CD4-positive, alpha-beta T cell (primary cell): ENCODE measurements around the gene BCL2. TPM values are rescaled to one million over a fixed set of nuclear protein-coding genes. Genes with fewer than 3 reads are reported as not detected.

Experiments used
- ATAC-seq: fragments of 200-7000 bp; cut with Tn5 transposase; one replicate; pipeline ENCODE4 v1.10.0; 2022; ENCODE audit warnings: mild to moderate bottlenecking; ENCODE audit not compliant: poor library complexity
- CTCF ChIA-PET: fragments of 350-600 bp; sonication (Branson Sonifier 250); formaldehyde crosslinking; loops from one replicate; lab custom pipeline; 2021; ENCODE audit warnings: antibody characterized with exemption, inconsistent platforms; lab: Charles Lee
- POLR2A ChIA-PET: fragments of 350-600 bp; sonication (Branson Sonifier 250); formaldehyde crosslinking; loops from one replicate; lab custom pipeline; 2021; ENCODE audit warnings: antibody characterized with exemption, inconsistent platforms; lab: Charles Lee
- DNase-seq, 14 experiments: peaks; one replicate each; pipeline ENCODE4 v3.0.0-alpha.2; 2013 to 2020; ENCODE audit warnings: mixed read lengths in 2 of 14
- H3K27ac ChIP-seq, 2 donors: one replicate each; pipeline versions ENCODE4 v1.5.1 to v1.7.0; 2013; ENCODE audit warnings: low read length in 2 of 2, low read depth in 1 of 2, mild to moderate bottlenecking in 1 of 2
- H3K27me3 ChIP-seq, 2 experiments: 1 replicate in 1 of 2; 2 replicates in 1 of 2; pipeline versions ENCODE4 v1.6.1 to v1.7.0; 2013; ENCODE audit warnings: low read length in 2 of 2, control low read depth in 1 of 2, mild to moderate bottlenecking in 1 of 2, moderate library complexity in 1 of 2; ENCODE audit not compliant: insufficient read depth in 2 of 2, control insufficient read depth in 1 of 2
- H3K36me3 ChIP-seq: one replicate; pipeline ENCODE4 v1.6.1; 2013; ENCODE audit warnings: low read length, control low read depth; ENCODE audit not compliant: insufficient read depth
- H3K4me1 ChIP-seq: one replicate; pipeline ENCODE4 v1.6.1; 2013; ENCODE audit warnings: low read length, control low read depth; ENCODE audit not compliant: insufficient read depth
- H3K4me3 ChIP-seq: one replicate; pipeline ENCODE4 v1.5.1; 2013; ENCODE audit warnings: mild to moderate bottlenecking, low read length, moderate library complexity
- H3K9me3 ChIP-seq, 2 experiments: 1 replicate in 1 of 2; 2 replicates in 1 of 2; pipeline versions ENCODE4 v1.6.1 to v1.7.0; 2013; ENCODE audit warnings: low read length in 2 of 2, mild to moderate bottlenecking in 2 of 2, control low read depth in 1 of 2, moderate library complexity in 1 of 2; ENCODE audit not compliant: control insufficient read depth in 1 of 2, insufficient read depth in 1 of 2
- H3K27ac Mint-ChIP-seq: one replicate; pipeline ENCODE4 v1.8.0; 2020; ENCODE audit warnings: mixed read lengths
- H3K27me3 Mint-ChIP-seq: one replicate; pipeline ENCODE4 v1.8.0; 2021; ENCODE audit warnings: mixed read lengths
- H3K36me3 Mint-ChIP-seq: one replicate; pipeline ENCODE4 v1.8.0; 2021; ENCODE audit warnings: low read depth, mixed read lengths
- H3K4me1 Mint-ChIP-seq: one replicate; pipeline ENCODE4 v1.8.0; 2021; ENCODE audit warnings: low read depth, mixed read lengths
- H3K4me3 Mint-ChIP-seq: one replicate; pipeline ENCODE4 v1.8.0; 2020; ENCODE audit warnings: mild to moderate bottlenecking, mixed read lengths
- H3K9me3 Mint-ChIP-seq: one replicate; pipeline ENCODE4 v1.8.0; 2020; ENCODE audit warnings: mixed read lengths
- intact Hi-C, 2 experiments: fragments of 100-400 bp; cut with DNase I in 1 of 2; cut with micrococcal nuclease in 1 of 2; formaldehyde crosslinking; loops; one replicate each; pipeline versions ENCODE4 v1.15.1 to v1.9.0; 2023 to 2025; cut with DNase I, micrococcal nuclease
- total RNA-seq, 174 experiments: library from RNA in 2 of 174; stranded (reverse) in 2 of 174; gene quantifications; one replicate each; pipeline ENCODE4 v1.2.3 and lab custom pipeline; 2021 to 2026
- TF ChIP-seq, protein P1 (sequence below): fragments of 200-600 bp; IDR thresholded peaks from one replicate; pipeline ENCODE4 v1.8.0; 2022; ENCODE audit warnings: antibody characterized with exemption, mild to moderate bottlenecking

Gene BCL2
- total RNA-seq, 2 experiments from 2014 or later: 40.1 to 40.3 TPM

DNA sequence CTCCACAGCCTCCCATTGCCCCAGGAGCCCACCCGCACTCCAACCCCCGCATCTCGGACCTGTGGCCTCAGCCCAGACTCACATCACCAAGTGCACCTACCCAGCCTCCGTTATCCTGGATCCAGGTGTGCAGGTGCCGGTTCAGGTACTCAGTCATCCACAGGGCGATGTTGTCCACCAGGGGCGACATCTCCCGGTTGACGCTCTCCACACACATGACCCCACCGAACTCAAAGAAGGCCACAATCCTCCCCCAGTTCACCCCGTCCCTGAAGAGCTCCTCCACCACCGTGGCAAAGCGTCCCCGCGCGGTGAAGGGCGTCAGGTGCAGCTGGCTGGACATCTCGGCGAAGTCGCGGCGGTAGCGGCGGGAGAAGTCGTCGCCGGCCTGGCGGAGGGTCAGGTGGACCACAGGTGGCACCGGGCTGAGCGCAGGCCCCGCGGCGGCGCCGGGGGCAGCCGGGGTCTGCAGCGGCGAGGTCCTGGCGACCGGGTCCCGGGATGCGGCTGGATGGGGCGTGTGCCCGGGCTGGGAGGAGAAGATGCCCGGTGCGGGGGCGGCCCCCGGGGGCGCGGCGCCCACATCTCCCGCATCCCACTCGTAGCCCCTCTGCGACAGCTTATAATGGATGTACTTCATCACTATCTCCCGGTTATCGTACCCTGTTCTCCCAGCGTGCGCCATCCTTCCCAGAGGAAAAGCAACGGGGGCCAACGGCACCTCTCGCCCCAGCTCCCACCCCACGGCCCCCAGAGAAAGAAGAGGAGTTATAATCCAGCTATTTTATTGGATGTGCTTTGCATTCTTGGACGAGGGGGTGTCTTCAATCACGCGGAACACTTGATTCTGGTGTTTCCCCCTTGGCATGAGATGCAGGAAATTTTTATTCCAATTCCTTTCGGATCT is 1.3 kb downstream of the BCL2 start:
- H3K4me1 ChIP-seq: peaks cover 21% of the 10 kb centered on the region

DNA sequence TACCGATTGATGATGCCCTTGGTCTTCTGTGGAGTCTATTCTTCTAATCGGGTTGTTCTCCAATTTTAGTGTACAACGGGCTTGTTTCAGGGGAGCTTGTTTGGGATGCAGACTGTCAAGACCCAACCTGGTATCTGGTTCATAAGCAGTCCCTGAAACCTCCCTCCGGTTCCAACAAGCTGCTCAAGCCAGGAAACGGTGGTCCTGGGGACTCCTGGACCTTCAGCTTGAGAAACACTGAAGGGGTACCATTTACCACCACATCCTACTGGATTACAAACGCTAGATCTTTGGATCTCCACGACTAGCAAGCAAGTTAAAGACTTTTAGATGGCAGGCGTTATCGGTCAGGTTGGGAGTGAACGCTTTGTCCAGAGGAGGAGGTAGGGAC is 2.0 kb downstream of the BCL2 start:
- peaks cover 4% of the 10 kb centered on the region for H3K36me3 ChIP-seq
- ATAC-seq (no peak), DNase-seq (no peak)
- H3K27ac ChIP-seq: peak overlapping the region; percentile 26 to 82
- TF ChIP-seq, protein P1, sequence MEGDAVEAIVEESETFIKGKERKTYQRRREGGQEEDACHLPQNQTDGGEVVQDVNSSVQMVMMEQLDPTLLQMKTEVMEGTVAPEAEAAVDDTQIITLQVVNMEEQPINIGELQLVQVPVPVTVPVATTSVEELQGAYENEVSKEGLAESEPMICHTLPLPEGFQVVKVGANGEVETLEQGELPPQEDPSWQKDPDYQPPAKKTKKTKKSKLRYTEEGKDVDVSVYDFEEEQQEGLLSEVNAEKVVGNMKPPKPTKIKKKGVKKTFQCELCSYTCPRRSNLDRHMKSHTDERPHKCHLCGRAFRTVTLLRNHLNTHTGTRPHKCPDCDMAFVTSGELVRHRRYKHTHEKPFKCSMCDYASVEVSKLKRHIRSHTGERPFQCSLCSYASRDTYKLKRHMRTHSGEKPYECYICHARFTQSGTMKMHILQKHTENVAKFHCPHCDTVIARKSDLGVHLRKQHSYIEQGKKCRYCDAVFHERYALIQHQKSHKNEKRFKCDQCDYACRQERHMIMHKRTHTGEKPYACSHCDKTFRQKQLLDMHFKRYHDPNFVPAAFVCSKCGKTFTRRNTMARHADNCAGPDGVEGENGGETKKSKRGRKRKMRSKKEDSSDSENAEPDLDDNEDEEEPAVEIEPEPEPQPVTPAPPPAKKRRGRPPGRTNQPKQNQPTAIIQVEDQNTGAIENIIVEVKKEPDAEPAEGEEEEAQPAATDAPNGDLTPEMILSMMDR: no peak
- Mint-ChIP-seq H3K27me3 (no peaks in the 10 kb centered on the region), H3K36me3 (peaks cover 26% of the 10 kb centered on the region), H3K9me3 (no peaks in the 10 kb centered on the region), H3K4me3 (peak overlapping the region; percentile 98), H3K27ac (peak overlapping the region; percentile 95), H3K4me1 (peaks cover 75% of the 10 kb centered on the region)
- POLR2A ChIA-PET: interaction anchor here (1.0 to 3.9 kb wide), 26 partner anchors 8 to 223 kb away, joined by 3 to 34 read pairs (median 8); no protein-coding TSS in a partner anchor
- intact Hi-C loops: loop anchor here (1.0 to 10.0 kb wide), 11 partner anchors 8 to 795 kb away; partner anchors contain the start of genes ZCCHC2 (in 2 of the 2) and VPS4B (in 1 of the 2)
- no peaks in the 10 kb centered on the region for H3K27me3 ChIP-seq
- no peaks in the 10 kb centered on the region for H3K9me3 ChIP-seq
- H3K4me1 ChIP-seq: peaks cover 19% of the 10 kb centered on the region
- peak overlapping the region; percentile 94 for H3K4me3 ChIP-seq
- CTCF ChIA-PET: interaction anchor here (0.8 to 3.8 kb wide), 42 partner anchors 10 to 200 kb away, joined by 3 to 56 read pairs (median 8); no protein-coding TSS in a partner anchor

More for the DNA sequence above, 1.3 kb downstream of the BCL2 start:
- ATAC-seq: peak; percentile 53
- Histone ChIP-seq H3K36me3 (no peaks in the 10 kb centered on the region), H3K27ac (peak overlapping the region; percentile 26 to 82), H3K9me3 (no peaks in the 10 kb centered on the region), H3K27me3 (no peaks in the 10 kb centered on the region), H3K4me3 (peak overlapping the region; percentile 94)
- Mint-ChIP-seq H3K36me3 (peaks cover 26% of the 10 kb centered on the region), H3K9me3 (no peaks in the 10 kb centered on the region), H3K4me1 (peaks cover 75% of the 10 kb centered on the region), H3K27ac (peak overlapping the region; percentile 95), H3K27me3 (no peaks in the 10 kb centered on the region), H3K4me3 (peak overlapping the region; percentile 98)
- ChIA-PET POLR2A (interaction anchor here (0.7 to 3.9 kb wide), 31 partner anchors 9 to 224 kb away, joined by 3 to 34 read pairs (median 6); partner anchors contain the start of gene VPS4B), CTCF (interaction anchor here (0.6 to 3.8 kb wide), 52 partner anchors 11 to 302 kb away, joined by 3 to 56 read pairs (median 4); partner anchors contain the start of gene KDSR)
- DNase-seq: peak; percentile 61 to 94 (median 78)
- intact Hi-C loops: loop anchor here (1.0 to 10.0 kb wide), 14 partner anchors 9 to 796 kb away; partner anchors contain the start of genes ZCCHC2 (in 2 of the 2), KDSR (in 1 of the 2) and VPS4B (in 1 of the 2)
- TF ChIP-seq, protein P1: peak; percentile 77
